Globus pallidus (tissue), 1 donor: ENCODE results near the gene B4GAT1.
"Not testable (repeated sequence)": the region's sequence is repeated elsewhere in the genome, so short reads cannot be mapped to it uniquely, and the experiment has no call there.

Experiments used
- DNase-seq: peaks from one replicate; pipeline ENCODE4 v3.0.0-alpha.2; 2015; ENCODE audit warnings: low spot score

B4GAT1 gene

DNA sequence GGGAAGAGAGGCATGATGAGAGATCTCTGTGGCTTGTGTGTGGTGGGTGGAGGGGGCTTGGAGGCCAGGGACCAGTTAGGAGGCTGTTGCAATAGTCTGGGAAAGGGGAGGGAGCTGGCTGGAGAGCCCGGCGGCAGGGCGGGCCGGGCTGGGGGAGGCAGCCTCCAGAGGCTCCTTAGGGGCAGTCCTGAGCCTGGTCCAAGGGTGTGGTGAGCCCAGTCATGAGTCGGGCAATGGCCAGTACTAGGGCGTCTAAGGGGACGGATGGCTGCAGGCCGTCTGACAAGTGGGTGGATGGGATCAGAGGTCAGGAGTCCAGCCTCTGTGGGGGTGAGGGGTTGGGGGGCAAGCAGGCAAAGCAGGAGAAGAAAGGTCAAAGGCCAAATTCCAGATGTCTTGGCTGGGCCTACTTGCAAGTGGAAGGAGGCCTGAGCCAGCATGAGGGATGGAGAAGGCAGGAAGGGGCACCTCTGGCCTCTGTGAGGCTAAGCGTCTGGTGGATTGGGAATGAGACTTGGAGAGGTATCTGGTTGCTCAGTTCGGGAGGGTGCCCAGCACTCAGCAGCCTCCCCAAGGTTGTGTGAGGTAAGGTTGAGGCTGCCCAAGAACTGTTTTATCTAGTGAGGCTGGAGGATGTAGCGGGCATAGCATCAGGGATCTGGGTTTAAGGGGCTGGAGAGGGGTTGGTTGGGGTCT lies 24.5 kb downstream of the B4GAT1 start:
- DNase-seq = no peak

DNA sequence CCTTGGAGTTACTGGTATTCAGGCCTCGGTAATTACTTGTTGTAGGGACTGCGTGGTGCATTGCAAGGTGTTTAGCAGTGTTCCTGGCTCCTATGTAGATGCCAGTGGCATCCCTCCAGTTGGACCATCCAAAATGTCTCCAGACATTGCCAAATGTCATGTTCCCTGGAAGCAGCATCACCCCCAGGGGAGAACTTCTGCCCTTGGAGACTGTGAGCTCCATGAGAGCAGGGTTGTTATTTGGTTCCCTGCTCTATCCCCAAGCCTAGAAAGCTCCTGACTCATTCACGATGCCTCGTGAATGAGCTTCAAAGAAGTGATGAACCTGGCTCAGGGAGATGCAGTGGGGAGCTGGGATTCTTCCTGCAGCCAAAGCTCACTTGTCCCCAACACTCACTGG lies 25.8 kb downstream of the B4GAT1 start:
- DNase-seq = no peak

DNA sequence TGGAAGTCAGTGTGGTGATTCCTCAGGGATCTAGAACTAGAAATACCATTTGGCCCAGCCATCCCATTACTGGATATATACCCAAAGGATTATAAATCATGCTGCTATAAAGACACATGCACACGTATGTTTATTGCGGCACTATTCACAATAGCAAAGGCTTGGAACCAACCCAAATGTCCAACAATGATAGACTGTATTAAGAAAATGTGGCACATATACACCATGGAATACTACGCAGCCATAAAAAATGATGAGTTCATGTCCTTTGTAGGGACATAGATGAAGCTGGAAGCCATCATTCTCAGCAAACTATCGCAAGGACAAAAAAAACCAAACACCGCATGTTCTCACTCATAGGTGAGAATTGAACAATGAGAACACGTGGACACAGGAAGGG lies 26.7 kb downstream of the B4GAT1 start:
- not testable (repeated sequence) for DNase-seq

DNA sequence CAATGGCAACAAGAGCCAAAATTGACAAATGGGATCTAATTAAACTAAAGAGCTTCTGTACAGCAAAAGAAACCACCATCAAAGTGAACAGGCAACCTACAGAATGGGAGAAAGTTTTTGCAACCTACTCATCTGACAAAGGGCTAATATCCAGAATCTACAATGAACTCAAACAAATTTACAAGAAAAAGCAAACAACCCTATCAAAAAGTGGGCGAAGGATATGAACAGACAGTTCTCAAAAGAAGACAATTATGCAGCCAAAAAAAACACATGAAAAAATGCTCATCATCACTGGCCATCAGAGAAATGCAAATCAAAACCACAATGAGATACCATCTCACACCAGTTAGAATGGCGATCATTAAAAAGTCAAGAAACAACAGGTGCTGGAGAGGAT lies 27.1 kb downstream of the B4GAT1 start:
- not testable (repeated sequence) for DNase-seq

DNA sequence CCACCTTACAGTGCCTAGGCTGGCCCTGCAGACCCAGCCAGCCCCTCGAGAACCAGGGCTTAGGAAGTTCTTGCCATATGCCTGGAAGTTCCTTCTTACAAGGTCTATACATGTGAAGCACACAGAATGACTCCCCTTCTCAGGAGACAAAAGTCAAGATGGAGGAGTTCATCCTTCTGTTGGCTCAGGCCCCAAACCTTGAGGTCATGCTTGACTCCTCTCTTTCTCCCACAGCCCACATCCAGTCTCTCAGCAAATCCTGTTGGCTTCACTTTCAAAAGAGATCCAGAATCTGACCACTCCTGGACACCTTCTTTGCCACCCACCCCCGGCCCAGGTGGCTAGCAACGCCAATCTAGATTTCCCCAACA lies 28.8 kb downstream of the B4GAT1 start:
- no peak for DNase-seq

DNA sequence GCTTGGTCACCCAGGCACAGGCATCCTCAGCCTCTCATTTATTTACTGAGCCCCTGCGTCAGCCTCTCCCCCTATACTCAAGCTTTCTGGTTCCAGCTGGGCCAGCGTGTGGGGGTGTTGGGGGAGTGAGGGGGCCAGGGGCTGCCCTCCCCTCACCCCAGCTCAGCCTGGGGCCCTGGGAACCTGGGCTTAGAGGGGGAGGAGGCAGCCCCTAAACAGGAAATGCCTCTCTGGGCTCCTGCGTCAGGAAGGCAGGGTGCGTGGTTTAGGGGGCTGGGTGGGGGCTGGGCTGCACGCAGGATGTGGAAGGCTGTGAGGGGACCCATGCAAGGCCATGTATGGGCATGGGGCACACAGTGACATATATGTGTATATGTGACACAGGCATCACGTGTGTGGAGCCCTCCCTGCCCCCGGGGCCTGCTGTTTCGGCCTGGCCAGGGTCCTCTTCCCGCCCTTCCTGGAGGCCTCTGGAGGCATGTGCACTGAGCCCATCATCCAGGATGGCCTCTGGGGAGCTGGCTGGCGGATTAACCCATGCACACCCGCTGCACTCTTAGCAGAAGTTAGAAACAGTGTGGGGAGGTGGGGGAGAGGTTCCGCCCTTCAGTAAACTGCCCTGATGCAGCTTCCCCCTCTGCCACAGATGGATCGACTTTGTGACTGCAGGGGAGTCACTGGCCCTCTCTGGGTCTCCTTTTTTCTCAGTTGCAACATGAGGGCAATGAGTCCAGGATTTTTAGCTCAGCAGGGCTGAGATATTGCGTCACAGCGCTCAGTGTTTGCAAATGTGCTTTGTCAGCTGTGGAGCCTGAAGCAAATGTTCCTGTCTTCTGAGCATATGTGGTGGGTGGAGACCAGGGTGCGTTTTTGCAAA lies 29.5 kb downstream of the B4GAT1 start:
- DNase-seq = no peak

DNA sequence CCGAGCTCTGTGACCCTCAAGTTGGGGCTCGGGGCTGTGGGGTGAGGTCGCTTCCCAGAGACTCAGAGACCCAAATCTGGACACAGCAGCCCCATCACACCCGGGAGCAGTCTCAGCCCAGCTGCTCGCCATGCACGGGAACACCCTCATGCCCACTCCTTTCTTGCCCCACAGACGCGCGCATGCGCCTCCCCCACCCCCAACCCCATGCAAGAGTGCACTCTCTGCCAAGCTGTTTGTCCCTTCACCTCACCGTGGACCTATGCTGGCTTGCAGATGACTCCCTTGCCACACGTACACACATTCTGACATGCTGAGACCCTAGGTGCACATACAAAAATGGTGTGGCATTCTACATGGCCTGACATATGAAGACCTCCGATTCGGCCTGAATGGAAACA lies 30.1 kb downstream of the B4GAT1 start:
- no peak for DNase-seq

DNA sequence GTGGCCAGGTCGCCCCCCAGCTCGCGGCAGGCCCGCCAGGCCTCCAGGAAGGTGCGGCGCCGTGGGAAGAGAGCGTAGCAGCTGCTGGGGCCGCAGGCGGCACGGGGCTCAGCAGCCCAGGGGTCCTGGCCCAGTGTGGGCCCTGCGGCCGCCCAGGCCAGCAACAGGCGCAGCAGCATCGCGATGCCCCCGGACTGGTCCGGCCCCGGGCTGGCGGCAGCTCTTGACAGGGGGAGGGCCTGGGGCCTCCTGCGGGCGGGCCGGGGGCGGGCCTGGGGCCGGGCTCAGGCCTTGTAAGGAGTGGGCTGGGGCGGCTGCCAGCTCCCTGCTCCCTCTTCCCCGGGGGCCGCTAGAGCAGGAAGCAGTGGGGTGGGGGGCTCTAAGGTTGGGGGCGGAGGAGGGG lies 30.6 kb downstream of the B4GAT1 start, which contains the start of gene CD248:
Gene CD248 (minus strand): TSS at position 196 of the 403 bp plus-strand sequence. CDS start 17 bp downstream, at position 179.
- no peak for DNase-seq

DNA sequence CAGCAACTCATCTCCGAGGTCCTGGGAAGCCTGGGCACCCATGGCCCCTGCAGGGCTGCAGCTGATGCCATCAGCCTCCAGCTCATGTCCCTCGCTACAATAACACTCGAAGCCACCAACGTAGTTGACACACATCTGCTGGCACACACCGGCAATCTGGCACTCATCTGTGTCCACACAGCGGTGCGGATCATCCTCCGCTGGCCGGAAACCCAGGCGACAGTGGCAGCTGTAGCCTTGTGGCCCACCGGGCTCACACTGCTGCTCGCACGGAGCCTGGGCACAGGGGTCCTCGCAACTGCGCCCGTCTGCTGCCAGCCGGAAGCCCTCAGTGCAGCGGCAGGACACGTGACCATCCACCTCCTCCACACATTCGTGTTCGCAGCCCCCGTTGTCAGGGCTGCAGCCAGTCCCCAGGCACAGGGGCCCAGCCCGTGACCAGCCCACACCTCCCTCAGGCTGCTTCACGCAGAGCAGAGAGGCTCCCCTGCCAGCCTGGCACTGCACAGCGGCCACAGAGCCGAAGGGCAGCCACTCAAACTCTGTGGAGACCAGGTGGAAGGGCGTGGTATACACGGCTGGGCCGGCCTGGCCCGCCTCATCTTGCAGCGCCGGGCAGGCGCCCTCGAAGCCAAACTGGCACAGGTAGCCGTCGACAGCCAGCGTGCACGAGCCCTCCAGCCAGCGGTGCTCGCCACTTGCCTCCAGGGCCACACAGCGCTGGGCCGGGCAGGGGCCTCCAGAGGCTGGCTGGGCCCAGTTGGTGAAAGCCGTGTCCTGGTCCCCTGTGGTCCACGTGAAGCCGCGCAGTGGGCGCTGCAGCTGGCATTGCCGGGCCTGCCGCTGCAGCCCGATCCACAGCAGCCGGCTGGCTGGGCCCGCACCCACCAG lies 31.3 kb downstream of the B4GAT1 start:
- DNase-seq = no peak

DNA sequence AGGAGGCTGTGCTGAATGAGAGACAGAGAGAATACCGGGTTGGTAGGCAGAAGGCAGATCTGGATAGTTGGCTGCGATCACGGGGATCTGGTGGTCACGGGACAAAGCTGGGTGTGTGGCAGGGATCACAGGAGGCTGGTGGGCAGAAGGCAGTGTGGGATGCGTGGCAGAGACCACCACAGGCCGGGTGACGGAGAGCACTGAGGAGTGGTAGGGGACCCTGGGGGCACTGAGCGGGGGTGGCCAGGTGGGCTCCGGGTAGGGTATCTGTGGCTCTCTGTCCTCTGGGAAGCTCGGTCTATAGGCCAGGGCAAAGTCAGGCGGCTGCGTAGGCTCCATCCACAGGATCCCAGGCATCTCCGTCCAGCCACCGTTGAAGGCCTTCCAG lies 31.9 kb downstream of the B4GAT1 start:
- DNase-seq = no peak

DNA sequence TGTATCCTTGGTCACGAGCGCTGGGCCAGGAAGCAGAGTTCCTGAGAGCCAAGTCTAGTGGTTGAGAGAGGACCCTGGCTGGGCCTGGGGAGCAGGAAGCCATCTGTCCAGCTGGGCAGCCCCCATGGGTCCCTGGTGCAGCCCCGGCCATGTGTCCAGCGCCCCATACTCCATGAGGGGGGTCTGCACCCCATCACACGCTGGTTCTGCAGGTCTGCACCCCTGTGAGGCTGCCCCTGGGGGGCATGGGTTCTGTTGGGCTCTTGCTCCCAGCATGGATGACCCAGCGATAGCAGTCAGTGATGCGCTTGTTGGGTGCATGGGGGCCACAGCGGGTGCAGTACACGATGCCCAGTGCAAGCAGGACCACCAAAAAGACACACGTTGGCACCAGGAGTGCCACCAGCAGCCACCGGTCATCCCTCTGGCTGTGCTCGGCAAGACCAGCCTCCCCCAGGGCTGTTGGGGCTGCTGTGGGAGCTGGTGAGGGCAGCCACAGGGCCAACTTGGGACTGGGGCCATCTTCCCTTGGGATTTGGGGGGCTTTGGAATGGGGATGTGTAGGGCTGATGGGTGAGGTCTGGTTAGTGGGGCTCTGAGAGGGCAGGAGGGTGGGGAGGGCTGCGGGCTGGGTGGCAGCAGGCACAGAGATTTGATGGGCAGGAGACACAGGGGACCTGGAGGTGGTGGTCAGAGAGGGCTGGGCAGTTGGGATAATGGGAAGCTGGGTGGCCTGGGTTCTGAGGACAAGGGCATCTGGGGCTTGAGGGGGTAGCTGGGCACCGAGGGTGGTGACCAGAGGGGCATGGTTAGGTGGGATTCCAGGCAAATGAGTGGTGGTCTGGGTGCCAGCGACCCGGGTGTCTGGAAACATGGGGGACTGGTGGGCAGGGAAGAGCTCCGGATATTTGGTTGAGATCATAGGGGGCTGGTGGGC lies 32.6 kb downstream of the B4GAT1 start:
- DNase-seq = no peak

DNA sequence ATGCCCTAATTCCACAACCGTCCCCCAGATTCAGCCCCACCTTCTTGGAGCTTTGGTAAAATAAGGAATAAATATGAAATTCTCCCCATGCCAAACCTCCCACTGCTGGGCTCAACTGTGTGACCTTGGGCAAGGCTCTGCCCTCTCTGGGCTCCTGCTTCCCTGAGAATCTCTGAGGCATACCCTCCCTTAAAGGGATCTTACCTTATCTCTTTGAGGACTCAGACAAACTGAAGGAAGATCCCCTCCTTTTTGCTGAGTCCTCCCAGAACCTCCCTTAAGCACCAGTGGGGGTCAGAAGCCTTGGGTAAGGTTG lies 33.3 kb downstream of the B4GAT1 start:
- no peak for DNase-seq

DNA sequence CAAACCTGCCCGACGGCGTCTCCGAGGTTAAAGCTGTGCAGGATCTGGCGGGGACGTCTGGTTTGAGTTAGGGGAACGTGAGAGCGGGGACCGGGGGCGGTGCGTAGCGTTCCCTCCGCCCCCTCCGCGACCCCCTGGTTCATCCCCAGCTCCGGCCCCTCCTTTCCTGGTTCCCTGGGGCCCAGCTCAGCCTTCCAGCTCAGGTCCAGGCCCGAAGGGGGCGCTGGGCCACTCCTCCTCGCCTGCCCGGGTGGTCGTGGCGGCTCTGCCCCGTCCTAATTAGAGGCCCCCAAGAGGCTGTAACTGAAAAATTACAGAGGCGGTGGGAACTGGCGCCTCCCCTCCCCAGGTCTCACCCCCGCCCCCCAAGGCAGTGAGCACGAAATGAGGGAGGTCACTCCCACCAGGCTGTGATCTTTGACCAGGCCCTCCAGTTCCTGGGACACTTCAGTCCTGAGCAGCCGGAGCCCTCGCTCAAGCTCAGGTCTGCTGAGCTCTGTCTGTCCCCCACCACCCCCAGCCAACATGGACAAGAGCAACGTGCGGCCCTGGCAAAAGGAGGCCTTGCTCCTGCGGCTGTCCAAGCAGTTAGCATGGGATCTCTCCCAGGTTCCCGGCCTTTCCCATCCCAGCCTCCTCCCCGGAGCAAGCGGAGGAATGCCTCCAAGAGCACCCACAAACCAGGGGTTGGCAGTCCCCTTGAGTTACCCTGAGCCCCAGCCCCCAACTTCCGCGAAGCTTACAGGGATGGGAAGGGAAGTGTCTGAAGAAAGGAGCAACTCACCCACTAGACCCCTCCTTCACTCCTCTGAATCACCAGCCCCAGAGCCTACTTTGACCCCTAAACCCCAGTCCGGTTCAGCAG lies 33.9 kb downstream of the B4GAT1 start:
- DNase-seq = no peak

DNA sequence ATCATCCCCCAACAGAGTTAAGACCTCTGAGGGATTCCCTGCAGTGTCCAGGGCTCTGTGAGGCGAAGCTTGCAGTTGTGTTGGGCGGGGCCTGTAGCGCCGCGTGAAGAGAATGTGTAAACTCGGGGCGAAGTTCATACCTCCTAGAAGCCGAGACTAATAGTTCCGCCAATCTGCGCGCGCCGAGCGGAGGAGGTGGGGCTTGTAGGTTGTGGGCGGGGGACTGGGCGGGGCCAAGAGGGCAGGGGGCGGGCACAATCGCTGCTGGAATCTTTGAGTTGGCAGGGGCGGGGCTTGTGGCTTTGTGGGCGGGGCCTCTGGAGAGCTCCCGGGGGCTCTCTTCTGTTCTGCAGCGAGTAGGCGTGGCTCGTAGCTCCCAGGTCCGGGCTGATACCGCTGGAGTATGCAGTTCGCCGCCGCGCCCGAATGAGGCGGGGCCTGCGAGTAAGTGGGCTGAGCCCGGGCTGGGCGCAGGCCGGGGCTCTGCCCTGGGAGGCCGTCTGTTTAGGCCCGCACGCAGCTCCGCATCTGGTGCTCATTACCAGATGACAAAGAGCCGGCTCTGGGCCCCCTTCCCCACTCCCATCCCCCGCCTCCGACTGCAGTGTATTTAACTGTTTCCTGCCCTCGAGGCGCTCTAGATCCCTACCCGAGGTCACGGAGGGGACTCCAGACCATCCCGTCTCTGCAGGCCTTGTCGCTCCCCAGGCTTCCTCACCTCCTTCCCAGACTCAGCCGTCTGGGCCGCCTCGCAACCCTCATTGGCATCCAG lies 34.7 kb downstream of the B4GAT1 start:
- DNase-seq = peak; percentile 93

DNA sequence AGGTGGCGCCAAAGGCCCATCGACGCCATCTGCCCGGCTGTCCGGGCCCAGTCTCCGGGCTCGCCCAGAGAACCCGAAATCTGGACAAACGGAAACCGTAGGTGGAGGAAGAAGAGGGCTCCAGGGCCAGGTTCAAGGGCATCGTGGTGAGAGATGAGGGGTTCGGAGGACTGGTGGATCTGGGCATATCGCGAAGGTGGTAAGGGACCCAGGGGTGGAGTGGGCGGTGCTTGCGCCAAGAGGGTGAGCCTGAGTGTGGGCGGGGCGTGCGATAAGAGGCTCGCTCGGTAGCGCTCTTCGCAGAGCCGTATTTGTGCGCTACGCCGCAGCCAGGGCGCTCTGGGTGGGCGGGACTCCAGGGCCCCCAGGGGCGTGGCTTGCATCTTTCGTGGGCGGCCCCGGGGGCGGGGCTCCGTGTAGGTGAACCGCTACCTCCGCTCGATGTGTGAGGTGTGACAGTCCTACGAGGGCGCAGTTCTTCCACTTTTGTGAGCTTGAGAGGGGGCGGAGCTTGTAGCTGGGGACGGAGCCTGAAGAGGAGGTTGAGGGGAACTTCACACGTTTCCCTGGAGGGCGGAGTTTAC lies 35.4 kb downstream of the B4GAT1 start:
- DNase-seq = peak; percentile 88

DNA sequence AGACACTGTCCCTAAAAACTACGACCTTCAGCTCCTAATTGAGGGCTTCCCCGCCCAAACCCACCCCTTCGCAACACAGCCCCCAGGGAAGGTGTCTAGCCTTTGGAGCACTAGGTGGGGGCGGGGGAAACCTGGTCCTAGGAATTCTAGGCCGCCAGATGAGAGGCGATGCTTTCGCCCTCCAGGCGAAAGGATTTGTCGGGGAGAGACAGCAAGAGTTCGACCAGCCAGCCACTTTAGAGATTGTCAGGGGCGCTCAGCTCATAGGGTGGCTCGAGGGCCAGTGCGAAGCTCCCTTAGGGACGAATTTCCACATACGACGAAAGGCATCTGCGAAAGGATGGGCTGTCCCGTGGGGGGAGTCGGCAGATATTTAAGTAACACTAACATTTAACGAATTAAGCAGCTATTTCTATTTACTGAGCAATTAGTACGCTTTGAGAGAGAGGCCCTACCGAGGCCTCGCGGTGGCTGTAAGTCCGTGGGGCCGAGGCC lies 35.9 kb downstream of the B4GAT1 start:
- DNase-seq = no peak

DNA sequence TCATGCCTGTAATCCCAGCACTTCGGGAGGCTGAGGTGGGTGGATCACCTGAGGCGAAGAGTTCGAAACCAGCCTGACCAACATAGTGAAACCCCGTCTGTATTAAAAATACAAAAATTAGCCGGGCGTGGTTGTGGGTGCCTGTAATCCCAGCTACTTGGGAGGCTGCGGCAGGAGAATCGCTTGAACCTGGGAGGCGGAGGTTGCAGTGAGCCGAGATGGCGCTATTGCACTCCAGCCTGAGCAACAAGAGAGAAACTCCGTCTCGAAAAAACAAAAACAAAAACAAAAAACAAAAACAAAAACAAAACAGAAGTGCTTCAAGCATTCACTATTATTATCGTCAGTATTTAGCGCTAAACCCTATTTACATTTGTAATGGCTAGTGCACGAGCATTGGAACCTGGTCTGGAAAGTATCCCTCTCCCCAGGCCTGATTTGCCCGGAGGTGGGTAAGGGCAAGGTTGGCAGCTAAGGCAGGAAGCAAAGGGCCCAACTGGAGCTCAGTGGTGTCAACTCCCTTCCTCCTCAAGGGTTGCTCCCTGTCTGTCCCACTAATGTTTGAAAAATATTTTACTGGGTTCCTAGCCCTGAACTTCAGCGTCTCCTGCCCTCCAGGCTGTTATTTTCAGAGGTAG lies 36.5 kb downstream of the B4GAT1 start:
- not testable (repeated sequence) for DNase-seq

DNA sequence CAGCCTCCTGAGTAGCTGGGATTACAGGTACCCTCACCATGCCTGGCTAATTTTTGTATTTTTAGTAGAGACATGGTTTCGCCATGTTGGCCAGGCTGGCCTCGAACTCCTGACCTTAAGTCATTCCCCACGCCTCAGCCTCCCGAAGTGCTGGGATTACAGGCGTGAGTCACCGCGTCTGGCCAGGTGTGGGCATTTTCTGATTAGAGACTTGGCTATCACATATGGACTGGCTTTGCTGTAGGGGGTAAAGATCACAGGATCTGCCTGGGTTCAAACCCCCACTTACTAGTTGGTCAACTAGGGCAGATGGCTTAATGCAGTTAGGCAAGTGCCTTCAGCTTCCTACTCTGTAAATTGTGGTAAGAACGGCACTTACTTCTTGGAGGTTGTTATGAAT lies 37.1 kb downstream of the B4GAT1 start:
- DNase-seq = no peak

DNA sequence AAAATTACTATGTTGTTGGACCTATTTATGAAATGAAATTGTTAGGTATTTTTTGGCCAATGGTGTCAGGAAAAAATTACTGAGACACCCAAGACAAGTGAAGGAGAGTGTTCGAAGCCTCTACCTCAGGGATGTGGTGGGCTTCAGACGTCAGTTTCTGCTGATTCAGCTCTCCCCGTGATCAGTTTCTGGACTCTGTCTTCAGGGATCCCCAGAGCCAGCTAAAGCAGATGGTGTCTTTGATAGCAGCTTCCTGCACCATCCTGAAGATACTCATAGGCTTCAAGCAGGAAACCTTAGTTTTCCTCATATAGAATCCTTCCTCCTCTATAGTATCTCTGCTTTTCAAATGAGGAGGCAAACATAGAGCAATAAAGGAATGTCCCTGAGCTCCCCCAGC lies 38.0 kb downstream of the B4GAT1 start:
- DNase-seq = no peak
